Dermis blood vessel endothelial cell (primary cell): ENCODE data around the gene IQSEC3. TPM values are rescaled to one million over a fixed set of nuclear protein-coding genes. Genes with fewer than 3 reads are reported as not detected.
"Not testable (repeated sequence)": the region's sequence is repeated elsewhere in the genome, so short reads cannot be mapped to it uniquely, and the experiment has no call there.

Source experiments
- DNase-seq: peaks from one replicate; pipeline ENCODE4 v3.0.0; 2010
- total RNA-seq: library from RNA; depleted of rRNA; stranded (reverse); fragments of >200 nt; gene quantifications from 2 replicates; pipeline ENCODE4 v1.2.3, GENCODE V29; 2014

Gene IQSEC3
- total RNA-seq, result under 0.01 and 0.05 TPM in 2 replicates

GRCh38 chr12:66428-66781, at the start of gene IQSEC3:
Gene IQSEC3 (plus strand): TSS chr12:66767. CDS start chr12:66883, 116 bp downstream.
- not testable (repeated sequence) for DNase-seq

- DNase-seq, result not testable (repeated sequence)
These were observed 48.9 kb upstream of the IQSEC3 start for GRCh38 chr12:17370-18340.

GRCh38 chr12:18821-19567, 47.6 kb upstream of the IQSEC3 start:
- not testable (repeated sequence) for DNase-seq

GRCh38 chr12:19906-20305, 46.7 kb upstream of the IQSEC3 start:
- DNase-seq, result not testable (repeated sequence)

GRCh38 chr12:20757-21156, 45.8 kb upstream of the IQSEC3 start:
- DNase-seq, result no peak

- no peak for DNase-seq
These were observed 45.0 kb upstream of the IQSEC3 start for GRCh38 chr12:21301-22189.

- DNase-seq, result no peak
These were observed 44.4 kb upstream of the IQSEC3 start for GRCh38 chr12:22190-22529.

- DNase-seq, result no peak
These were observed 43.9 kb upstream of the IQSEC3 start for GRCh38 chr12:22530-23201.

- DNase-seq, result not testable (repeated sequence)
These were observed 38.7 kb upstream of the IQSEC3 start for GRCh38 chr12:27904-28303.

GRCh38 chr12:38775-39174, 27.8 kb upstream of the IQSEC3 start:
- not testable (repeated sequence) for DNase-seq

- not testable (repeated sequence) for DNase-seq
These were observed 26.9 kb upstream of the IQSEC3 start for GRCh38 chr12:39555-40265.

- DNase-seq, result not testable (repeated sequence)
These were observed 22.2 kb upstream of the IQSEC3 start for GRCh38 chr12:44352-44751.

- not testable (repeated sequence) for DNase-seq
These were observed 21.2 kb upstream of the IQSEC3 start for GRCh38 chr12:45235-45990.

- not testable (repeated sequence) for DNase-seq
These were observed 20.6 kb upstream of the IQSEC3 start for GRCh38 chr12:45991-46358.

GRCh38 chr12:46542-46941, 20.0 kb upstream of the IQSEC3 start:
- DNase-seq, result not testable (repeated sequence)

GRCh38 chr12:47699-48226, 18.8 kb upstream of the IQSEC3 start:
- DNase-seq, result not testable (repeated sequence)

GRCh38 chr12:49149-49548, 17.4 kb upstream of the IQSEC3 start:
- not testable (repeated sequence) for DNase-seq

- DNase-seq, result not testable (repeated sequence)
These were observed 15.5 kb upstream of the IQSEC3 start for GRCh38 chr12:51087-51486.

GRCh38 chr12:51962-52361, 14.6 kb upstream of the IQSEC3 start:
- DNase-seq, result not testable (repeated sequence)
